HL-60 (cell line): ENCODE data around the gene KLF9.
A peak's percentile ranks its signal among the peaks of the same experiment; 100 is the strongest.

Source experiments
- DNase-seq, 2 experiments: peaks; one replicate each; pipeline ENCODE4 v3.0.0-alpha.2; 2010 to 2020; ENCODE audit warnings: low read depth in 1 of 2, low spot score in 1 of 2
- H3K27ac ChIP-seq: fragments of 250-450 bp; sonication (Bioruptor Pico); replicated peaks from 2 replicates; pipeline ENCODE4 v1.5.1; 2020; ENCODE audit warnings: mild to moderate bottlenecking, moderate library complexity
- H3K27me3 ChIP-seq: fragments of 250-450 bp; sonication (Bioruptor Pico); 2 replicates; pipeline ENCODE4 v1.5.1; 2021; ENCODE audit warnings: mild to moderate bottlenecking, moderate library complexity; ENCODE audit not compliant: insufficient read depth, poor library complexity, severe bottlenecking
- H3K4me3 ChIP-seq: replicated peaks from 2 replicates; pipeline ENCODE4 v1.5.1; 2011; ENCODE audit warnings: mild to moderate bottlenecking, control low read depth, low read length; ENCODE audit not compliant: insufficient read depth
- GABPA ChIP-seq: IDR thresholded peaks from 2 replicates; pipeline ENCODE4 v1.6.1; 2012; ENCODE audit warnings: low read depth
- POLR2AphosphoS5 ChIP-seq: IDR thresholded peaks from 2 replicates; pipeline ENCODE4 v1.6.1; 2012; ENCODE audit warnings: low read depth
- SPI1 ChIP-seq: IDR thresholded peaks from 2 replicates; pipeline ENCODE4 v1.6.1; 2012; ENCODE audit warnings: low read depth, mild to moderate bottlenecking, borderline replicate concordance
- TF ChIP-seq, protein P1 (sequence below): IDR thresholded peaks from 2 replicates; pipeline ENCODE4 v1.6.1; 2012; ENCODE audit warnings: low read depth; ENCODE audit not compliant: insufficient replicate concordance
- TF ChIP-seq, protein P2 (sequence below): IDR thresholded peaks from one replicate; pipeline ENCODE4 v1.5.1; 2011; ENCODE audit warnings: low read length, control low read depth, inconsistent platforms; ENCODE audit not compliant: insufficient read depth

The KLF9 gene

GRCh38 chr9:70429899-70430298 lies 15.4 kb upstream of the KLF9 start:
- no peak for DNase-seq
- no peak overlapping the region for H3K27ac ChIP-seq
- no peak overlapping the region for H3K4me3 ChIP-seq
- TF ChIP-seq, protein P1, sequence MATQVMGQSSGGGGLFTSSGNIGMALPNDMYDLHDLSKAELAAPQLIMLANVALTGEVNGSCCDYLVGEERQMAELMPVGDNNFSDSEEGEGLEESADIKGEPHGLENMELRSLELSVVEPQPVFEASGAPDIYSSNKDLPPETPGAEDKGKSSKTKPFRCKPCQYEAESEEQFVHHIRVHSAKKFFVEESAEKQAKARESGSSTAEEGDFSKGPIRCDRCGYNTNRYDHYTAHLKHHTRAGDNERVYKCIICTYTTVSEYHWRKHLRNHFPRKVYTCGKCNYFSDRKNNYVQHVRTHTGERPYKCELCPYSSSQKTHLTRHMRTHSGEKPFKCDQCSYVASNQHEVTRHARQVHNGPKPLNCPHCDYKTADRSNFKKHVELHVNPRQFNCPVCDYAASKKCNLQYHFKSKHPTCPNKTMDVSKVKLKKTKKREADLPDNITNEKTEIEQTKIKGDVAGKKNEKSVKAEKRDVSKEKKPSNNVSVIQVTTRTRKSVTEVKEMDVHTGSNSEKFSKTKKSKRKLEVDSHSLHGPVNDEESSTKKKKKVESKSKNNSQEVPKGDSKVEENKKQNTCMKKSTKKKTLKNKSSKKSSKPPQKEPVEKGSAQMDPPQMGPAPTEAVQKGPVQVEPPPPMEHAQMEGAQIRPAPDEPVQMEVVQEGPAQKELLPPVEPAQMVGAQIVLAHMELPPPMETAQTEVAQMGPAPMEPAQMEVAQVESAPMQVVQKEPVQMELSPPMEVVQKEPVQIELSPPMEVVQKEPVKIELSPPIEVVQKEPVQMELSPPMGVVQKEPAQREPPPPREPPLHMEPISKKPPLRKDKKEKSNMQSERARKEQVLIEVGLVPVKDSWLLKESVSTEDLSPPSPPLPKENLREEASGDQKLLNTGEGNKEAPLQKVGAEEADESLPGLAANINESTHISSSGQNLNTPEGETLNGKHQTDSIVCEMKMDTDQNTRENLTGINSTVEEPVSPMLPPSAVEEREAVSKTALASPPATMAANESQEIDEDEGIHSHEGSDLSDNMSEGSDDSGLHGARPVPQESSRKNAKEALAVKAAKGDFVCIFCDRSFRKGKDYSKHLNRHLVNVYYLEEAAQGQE, result no peak
- TF ChIP-seq POLR2AphosphoS5 (no peak), GABPA (no peak), SPI1 (no peak)
- TF ChIP-seq, protein P2, sequence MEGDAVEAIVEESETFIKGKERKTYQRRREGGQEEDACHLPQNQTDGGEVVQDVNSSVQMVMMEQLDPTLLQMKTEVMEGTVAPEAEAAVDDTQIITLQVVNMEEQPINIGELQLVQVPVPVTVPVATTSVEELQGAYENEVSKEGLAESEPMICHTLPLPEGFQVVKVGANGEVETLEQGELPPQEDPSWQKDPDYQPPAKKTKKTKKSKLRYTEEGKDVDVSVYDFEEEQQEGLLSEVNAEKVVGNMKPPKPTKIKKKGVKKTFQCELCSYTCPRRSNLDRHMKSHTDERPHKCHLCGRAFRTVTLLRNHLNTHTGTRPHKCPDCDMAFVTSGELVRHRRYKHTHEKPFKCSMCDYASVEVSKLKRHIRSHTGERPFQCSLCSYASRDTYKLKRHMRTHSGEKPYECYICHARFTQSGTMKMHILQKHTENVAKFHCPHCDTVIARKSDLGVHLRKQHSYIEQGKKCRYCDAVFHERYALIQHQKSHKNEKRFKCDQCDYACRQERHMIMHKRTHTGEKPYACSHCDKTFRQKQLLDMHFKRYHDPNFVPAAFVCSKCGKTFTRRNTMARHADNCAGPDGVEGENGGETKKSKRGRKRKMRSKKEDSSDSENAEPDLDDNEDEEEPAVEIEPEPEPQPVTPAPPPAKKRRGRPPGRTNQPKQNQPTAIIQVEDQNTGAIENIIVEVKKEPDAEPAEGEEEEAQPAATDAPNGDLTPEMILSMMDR, result no peak
- no peaks in the 10 kb centered on the region for H3K27me3 ChIP-seq

DNA sequence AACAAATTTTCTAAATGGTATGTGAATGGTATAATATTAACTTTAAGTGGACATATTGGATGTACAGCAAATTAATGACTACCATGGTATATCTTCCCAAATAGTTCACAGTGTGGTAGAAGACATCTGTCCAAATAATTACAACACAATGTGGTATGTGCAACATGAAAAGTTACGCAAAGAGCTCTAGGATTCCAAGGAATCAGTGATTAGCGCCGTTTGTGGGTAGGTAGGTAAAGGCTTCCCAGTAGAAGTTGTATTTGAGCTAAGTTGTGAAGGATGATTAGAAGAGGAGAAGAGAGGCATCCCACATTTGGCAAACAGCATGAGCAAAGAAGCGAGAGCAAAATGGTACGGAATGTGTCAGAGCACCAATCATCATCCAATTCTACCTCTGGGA lies 14.3 kb upstream of the KLF9 start:
- peak in 1 of 2 experiments; percentile 38 for DNase-seq

DNA sequence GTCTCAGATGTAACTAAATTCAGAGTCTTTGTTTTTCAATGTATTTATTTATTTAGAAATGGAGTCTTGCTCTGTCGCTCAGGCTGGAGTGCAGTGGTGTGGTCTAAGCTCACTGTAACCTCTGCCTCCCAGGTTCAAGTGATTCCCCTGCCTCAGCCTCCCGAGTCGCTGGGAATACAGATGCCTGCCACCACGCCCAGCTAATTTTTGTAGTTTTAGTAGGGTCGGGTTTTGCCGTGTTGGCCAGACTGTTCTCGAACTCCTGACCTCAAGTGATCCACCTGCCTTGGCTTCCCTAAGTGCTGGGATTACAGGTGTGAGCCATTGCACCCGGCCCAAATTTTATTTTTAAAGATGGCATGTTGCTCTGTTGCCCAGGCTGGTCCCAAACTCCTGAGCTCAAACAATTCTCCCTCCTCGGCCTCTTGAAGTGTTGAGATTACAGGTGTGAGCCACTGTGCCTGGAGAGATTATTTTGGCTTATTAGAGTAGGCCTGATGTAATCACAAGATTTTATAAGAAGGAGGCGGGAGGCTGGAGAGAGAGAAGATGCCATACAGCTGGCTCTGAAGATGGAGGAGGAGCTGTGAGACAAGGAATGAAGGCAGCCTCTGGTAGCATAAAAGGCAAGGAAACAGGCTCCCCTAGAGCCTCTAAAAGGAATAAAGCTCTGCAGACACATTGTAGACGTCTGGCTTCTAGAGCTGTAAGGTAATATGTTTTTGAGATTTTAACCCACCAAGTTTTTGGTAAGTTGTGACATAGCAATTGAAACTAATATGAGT lies 12.9 kb upstream of the KLF9 start:
- Histone ChIP-seq H3K27me3 (no peaks in the 10 kb centered on the region), H3K4me3 (no peak overlapping the region), H3K27ac (no peak overlapping the region)
- DNase-seq, result no peak
- TF ChIP-seq, protein P2, result no peak
- TF ChIP-seq SPI1 (no peak), POLR2AphosphoS5 (no peak), GABPA (no peak)
- TF ChIP-seq, protein P1, result no peak

More for the DNA sequence above, 14.3 kb upstream of the KLF9 start:
- Histone ChIP-seq H3K4me3 (no peak overlapping the region), H3K27me3 (no peaks in the 10 kb centered on the region), H3K27ac (no peak overlapping the region)
- TF ChIP-seq, protein P2, result no peak
- TF ChIP-seq POLR2AphosphoS5, result no peak
- TF ChIP-seq, protein P1, result no peak
- no peak for TF ChIP-seq SPI1
- TF ChIP-seq GABPA, result no peak
